Inflammatory macrophage treated with lipopolysaccharide for 1 hour (primary cell): ENCODE measurements around the gene AMOT.

ENCODE experiments used
- DNase-seq, 2 donors: peaks; one replicate each; pipeline ENCODE4 v3.0.0-alpha.2; 2020 to 2022

AMOT gene

DNA sequence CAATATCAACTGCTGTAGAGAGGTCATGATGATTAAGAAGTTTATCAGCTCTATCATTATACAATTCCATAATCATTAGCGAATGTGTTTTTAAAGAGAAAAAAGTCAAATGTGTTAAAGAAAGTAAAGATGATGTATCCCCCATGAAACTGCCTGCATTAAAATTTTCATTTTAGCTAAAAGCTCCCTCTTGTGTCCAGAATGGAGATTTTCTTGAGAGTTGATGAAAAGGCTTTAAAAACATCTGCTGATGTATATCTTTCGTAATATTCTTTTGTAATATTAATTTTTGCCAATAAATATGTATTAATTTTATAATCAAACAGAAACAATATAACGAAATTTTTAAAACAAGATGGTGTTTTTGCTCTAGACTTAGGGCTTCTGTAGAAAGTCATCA lies 108.8 kb downstream of the AMOT start:
- no peak for DNase-seq
